Measurements from ENCODE around the gene SIGLEC11. TPM values are rescaled to one million over a fixed set of nuclear protein-coding genes. Genes with fewer than 3 reads are reported as not detected.

Gene SIGLEC11
- total and polyA plus RNA-seq, 11 donors = 0.22 to 3.0 (median 1.1) TPM; not detected in 2

- Histone ChIP-seq H3K36me3 (peaks cover 0 to 86% (median 42%) of the 10 kb centered on the region in 9 donors), H3K4me1 (peaks cover 0 to 58% (median 8%) of the 10 kb centered on the region in 12 donors), H3K27ac (no peak overlapping the region), H3K4me3 (no peak overlapping the region), H3K27me3 (no peaks in the 10 kb centered on the region), H3K9me3 (no peaks in the 10 kb centered on the region)
- ATAC-seq = no peak
- intact Hi-C loops (cut with DNase I) = no loop called here
- TF ChIP-seq POLR2A (IDR thresholded peaks at IDR 0.05) = no peak
- no peak for TF ChIP-seq CTCF (IDR thresholded peaks at IDR 0.05)
- 92 to 94% (median 93%) methylated on average over 23 to 24 of the region's 24 CpGs for WGBS, 4 donors
- DNase-seq = no peak
Measured at GRCh38 chr19:49920624-49921363, 40.2 kb downstream of the SIGLEC11 start.

GRCh38 chr19:49918089-49918488 lies 42.9 kb downstream of the SIGLEC11 start:
- H3K36me3 ChIP-seq = peaks cover 0 to 86% (median 24%) of the 10 kb centered on the region in 9 donors
- DNase-seq = no peak
- H3K4me1 ChIP-seq = peaks cover 0 to 35% (median 0%) of the 10 kb centered on the region in 12 donors
- no peak for TF ChIP-seq CTCF (IDR thresholded peaks at IDR 0.05)
- TF ChIP-seq POLR2A (IDR thresholded peaks at IDR 0.05) = no peak
- WGBS, 4 donors = 93 to 97% (median 96%) methylated on average over 8 of the region's 8 CpGs
- intact Hi-C loops (cut with DNase I) = no loop called here
- H3K27ac ChIP-seq = no peak overlapping the region
- no peaks in the 10 kb centered on the region for H3K27me3 ChIP-seq
- no peak for ATAC-seq
- H3K9me3 ChIP-seq = no peaks in the 10 kb centered on the region
- H3K4me3 ChIP-seq = no peak overlapping the region

DNA sequence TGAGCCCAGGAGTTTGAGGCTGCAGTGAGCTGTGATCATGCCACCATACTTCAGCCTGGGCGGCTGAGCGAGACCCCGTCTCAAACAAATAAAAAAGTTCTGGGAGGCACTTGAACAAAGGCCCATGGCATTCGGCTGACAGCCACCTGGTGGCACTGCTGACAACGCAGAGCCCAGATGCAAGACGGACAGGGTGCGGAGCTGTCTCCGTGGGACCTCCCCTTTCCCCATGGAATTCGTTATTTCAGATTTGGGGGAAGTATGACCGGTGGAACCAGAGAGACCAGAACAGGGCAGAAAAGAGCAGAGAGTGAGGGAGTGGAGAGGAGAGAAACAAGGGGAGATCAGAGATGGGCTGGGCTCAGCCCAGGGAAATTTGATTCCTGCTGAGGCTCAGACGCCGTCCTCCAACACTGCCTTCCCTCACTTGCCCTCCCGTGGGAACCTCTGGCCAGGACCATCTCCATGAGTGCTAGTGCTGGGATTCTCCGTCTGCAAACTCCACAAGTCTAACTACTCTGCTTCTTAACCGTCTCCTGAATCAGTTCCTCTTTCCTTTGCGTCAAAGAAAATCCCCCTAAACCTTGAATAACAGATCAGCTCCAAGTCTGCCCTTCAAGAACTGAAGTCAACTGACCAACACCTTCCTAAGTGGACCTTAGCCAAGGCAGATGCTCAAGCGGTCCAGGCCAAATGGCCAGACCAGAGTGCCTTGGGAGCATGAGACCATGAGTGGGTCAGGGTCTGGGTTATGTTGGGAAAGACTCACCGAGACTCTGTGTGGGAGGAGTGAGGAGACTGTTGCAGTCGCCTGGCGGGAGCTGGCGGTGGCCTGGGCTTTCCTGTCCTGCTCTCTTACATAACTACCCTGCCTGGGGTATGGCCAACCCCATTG lies 43.9 kb downstream of the SIGLEC11 start:
- Histone ChIP-seq H3K36me3 (peaks cover 0 to 87% (median 30%) of the 10 kb centered on the region in 9 donors), H3K9me3 (no peaks in the 10 kb centered on the region), H3K27me3 (no peaks in the 10 kb centered on the region), H3K27ac (peak overlapping the region in 1 of 12 donors; percentile 58), H3K4me1 (peaks cover 0 to 35% (median 0%) of the 10 kb centered on the region in 12 donors), H3K4me3 (no peak overlapping the region)
- DNase-seq (peak in 1 of 5 donors; percentile 48), ATAC-seq (peak in 1 of 4 donors; percentile 22)
- TF ChIP-seq POLR2A (IDR thresholded peaks at IDR 0.05) = no peak
- TF ChIP-seq CTCF (IDR thresholded peaks at IDR 0.05) = no peak
- 84 to 93% (median 89%) methylated on average over 21 of the region's 21 CpGs for WGBS, 4 donors
- intact Hi-C loops (cut with DNase I) = no loop called here

- no peak overlapping the region for H3K27ac ChIP-seq
- TF ChIP-seq CTCF (IDR thresholded peaks at IDR 0.05) = peak in 1 of 12 donors; percentile 7
- TF ChIP-seq POLR2A (IDR thresholded peaks at IDR 0.05) = no peak
- WGBS, 4 donors = 94 to 96% (median 95%) methylated on average over 6 of the region's 6 CpGs
- DNase-seq (no peak), ATAC-seq (no peak)
- H3K9me3 ChIP-seq = no peaks in the 10 kb centered on the region
- no peak overlapping the region for H3K4me3 ChIP-seq
- no peaks in the 10 kb centered on the region for H3K27me3 ChIP-seq
- intact Hi-C loops (cut with DNase I) = no loop called here
- H3K36me3 ChIP-seq = peaks cover 0 to 69% (median 27%) of the 10 kb centered on the region in 9 donors
- H3K4me1 ChIP-seq = peaks cover 0 to 47% (median 4%) of the 10 kb centered on the region in 12 donors
Measured at GRCh38 chr19:49915271-49915670, 45.7 kb downstream of the SIGLEC11 start.

All from heart left ventricle (tissue), 16 donors.